K562 (cell line): ENCODE data around the gene USP44. TPM values are rescaled to one million over a fixed set of nuclear protein-coding genes. Genes with fewer than 3 reads are reported as not detected.

Source experiments
- ATF1 ChIP-seq, 2 experiments: fragments of 450-650 bp in 1 of 2; IDR thresholded peaks; 2 replicates each; pipeline ENCODE4 v1.6.1; 2016; ENCODE audit warnings: missing compliant biosample characterization in 1 of 2, missing genetic modification characterization in 1 of 2
- BRD4 ChIP-seq: fragments of 200-600 bp; sonication (generic); IDR thresholded peaks from 2 replicates; pipeline ENCODE4 v1.6.1; 2017; ENCODE audit warnings: inconsistent platforms
- CLOCK ChIP-seq: fragments of 250-450 bp; sonication (Bioruptor Pico); IDR thresholded peaks from 2 replicates; pipeline ENCODE4 v1.4.0; 2020; ENCODE audit warnings: mild to moderate bottlenecking, moderate library complexity, borderline replicate concordance
- ETS1 ChIP-seq: conservative IDR thresholded peaks from 2 replicates; pipeline ENCODE4 v1.6.1; 2011; ENCODE audit warnings: low read depth, mild to moderate bottlenecking, low read length; ENCODE audit not compliant: control insufficient read depth
- FOXJ3 ChIP-seq: sonication (generic); formaldehyde crosslinking; IDR thresholded peaks from 2 replicates; pipeline ENCODE4 v1.4.0; 2020; ENCODE audit warnings: mild to moderate bottlenecking, missing genetic modification reagents
- MLLT1 ChIP-seq, 2 experiments: fragments of 450-650 bp; IDR thresholded peaks; 2 replicates each; pipeline ENCODE4 v1.6.1; 2016
- NONO ChIP-seq, 2 experiments: fragments of 200-400 bp in 1 of 2; fragments of 450-650 bp in 1 of 2; formaldehyde crosslinking in 1 of 2; IDR thresholded peaks; 2 replicates each; pipeline ENCODE4 v1.6.1; 2017; ENCODE audit warnings: low read depth in 2 of 2, mild to moderate bottlenecking in 2 of 2, moderate library complexity in 2 of 2, low read length in 1 of 2
- RBBP5 ChIP-seq: fragments of 200-600 bp; sonication (generic); IDR thresholded peaks from 2 replicates; pipeline ENCODE4 v1.6.1; 2012; ENCODE audit warnings: borderline replicate concordance, mild to moderate bottlenecking, low read length, control low read depth, inconsistent platforms; ENCODE audit not compliant: insufficient read depth, poor library complexity, severe bottlenecking
- RBM25 ChIP-seq: fragments of 200-400 bp; formaldehyde crosslinking; IDR thresholded peaks from 2 replicates; pipeline ENCODE4 v1.6.1; 2018; ENCODE audit warnings: low read length, low read depth, moderate library complexity; ENCODE audit not compliant: severe bottlenecking
- SIRT6 ChIP-seq: IDR thresholded peaks from one replicate; pipeline ENCODE4 v1.6.1; 2012; ENCODE audit warnings: low read depth, mild to moderate bottlenecking, control low read depth, inconsistent platforms, low read length, moderate library complexity
- ZBTB2 ChIP-seq: fragments of 450-650 bp; IDR thresholded peaks from 2 replicates; pipeline ENCODE4 v1.6.1; 2016; ENCODE audit warnings: antibody characterized with exemption
- ZNF395 ChIP-seq: fragments of 200-800 bp; sonication (Bioruptor generic); IDR thresholded peaks from 2 replicates; pipeline ENCODE4 v1.6.1; 2017; ENCODE audit warnings: missing genetic modification characterization, missing compliant biosample characterization
- ZNF740 ChIP-seq, 3 experiments: fragments of 200-800 bp in 1 of 3; sonication (Bioruptor generic) in 1 of 3; sonication (generic) in 1 of 3; formaldehyde crosslinking in 1 of 3; IDR thresholded peaks; 2 replicates each; pipeline versions ENCODE4 v1.6.1 to v1.8.0; 2016 to 2022; ENCODE audit warnings: mild to moderate bottlenecking in 2 of 3, missing compliant biosample characterization in 2 of 3, missing genetic modification characterization in 2 of 3, missing genetic modification reagents in 1 of 3
- polyA plus RNA-seq, 8 experiments: library from polyadenylated mRNA; depleted of rRNA in 4 of 8; stranded (reverse) in 5 of 8; unstranded in 3 of 8; fragments of >200 nt; fragmentation: Nextera tagmentation in 2 of 8; fragmentation: Illumina TruSeq in 1 of 8; extraction: Ambion mirVana in 2 of 8; extraction: Trizol in 1 of 8; gene quantifications; 2 replicates each; pipeline versions ENCODE4 v1.2.1 to v1.2.3, GENCODE V29; 2011 to 2014; ENCODE audit warnings: inconsistent platforms in 1 of 8, missing spikeins in 1 of 8
- total RNA-seq, 7 experiments: library from RNA; depleted of rRNA in 6 of 7; stranded (reverse); fragments of >200 nt in 6 of 7; fragmentation: Illumina TruSeq in 2 of 7; extraction: Trizol in 2 of 7; gene quantifications; 2 replicates each; pipeline versions ENCODE4 v1.2.1 to v1.2.3, GENCODE V29; 2011 to 2021; ENCODE audit warnings: low replicate concordance in 1 of 7

USP44 gene
- total and polyA plus RNA-seq, 9 of the 15 experiments (the other 6 are each of a cell fraction or from before 2014, with no cell fraction given), result 2.1 to 5.7 (median 2.8) TPM

GRCh38 chr12:95548539-95549391, 2.5 kb downstream of the USP44 start (continued):
- no peak for TF ChIP-seq CLOCK (CRISPR knock-in tag)
- TF ChIP-seq ZNF740 (CRISPR knock-in tag; IDR thresholded peaks at IDR 0.05), result peak; percentile 69; the same call in 1 of the 2 replicates
- TF ChIP-seq ZNF740 (tag; IDR thresholded peaks at IDR 0.05), result peak in 1 of 2 experiments; percentile 34; a peak in 1 of 4 replicates
- TF ChIP-seq ZBTB2, result no peak
- TF ChIP-seq RBM25, result peak; percentile 8
- peak; percentile 50 for TF ChIP-seq RBBP5
- 0 out of 2 replicates have a peak, but pooled peaks have one; percentile 47 for TF ChIP-seq ETS1
- no peak for TF ChIP-seq MLLT1 (IDR thresholded peaks at IDR 0.05)
- no peak for TF ChIP-seq ATF1 (CRISPR knock-in tag; IDR thresholded peaks at IDR 0.05)
- TF ChIP-seq ATF1 (tag; IDR thresholded peaks at IDR 0.05), result peak; percentile 42
- no peak for TF ChIP-seq BRD4
- TF ChIP-seq FOXJ3 (CRISPR knock-in tag), result no peak
- TF ChIP-seq SIRT6, result no peak
- TF ChIP-seq NONO (IDR thresholded peaks at IDR 0.05; ENCODE audit: low read depth in 2 of 2, low read length in 1 of 2), result peak in 1 of 2 experiments; percentile 27; a peak in 1 of 4 replicates
- no peak for TF ChIP-seq ZNF395 (CRISPR knock-in tag)
